Activated naive CD4-positive, alpha-beta T cell treated with anti-CD3 and anti-CD28 coated beads, Interleukin-2, amount 10 ng/mL, durations not matched to agents 7 days and 5 days (primary cell): ENCODE data around the gene IER5.

Experiments
- CTCF ChIA-PET: fragments of 350-600 bp; sonication (Branson Sonifier 250); formaldehyde crosslinking; loops from one replicate; lab custom pipeline; 2021; ENCODE audit warnings: antibody characterized with exemption; lab: Charles Lee
- DNase-seq: peaks from one replicate; pipeline ENCODE4 v3.0.0-alpha.2; 2020
- H3K27ac Mint-ChIP-seq: one replicate; pipeline ENCODE4 v1.8.0; 2021; ENCODE audit warnings: mild to moderate bottlenecking, moderate library complexity, mixed read lengths
- H3K27me3 Mint-ChIP-seq: one replicate; pipeline ENCODE4 v1.8.0; 2021; ENCODE audit warnings: mild to moderate bottlenecking, mixed read lengths
- H3K36me3 Mint-ChIP-seq: one replicate; pipeline ENCODE4 v1.8.0; 2021; ENCODE audit warnings: mixed read lengths
- H3K4me1 Mint-ChIP-seq: one replicate; pipeline ENCODE4 v1.8.0; 2021; ENCODE audit warnings: mixed read lengths
- H3K4me3 Mint-ChIP-seq: one replicate; pipeline ENCODE4 v1.8.0; 2021; ENCODE audit warnings: mild to moderate bottlenecking, moderate library complexity, mixed read lengths
- H3K9me3 Mint-ChIP-seq: one replicate; pipeline ENCODE4 v1.8.0; 2021; ENCODE audit warnings: mixed read lengths

The IER5 gene

GRCh38 chr1:181133441-181133951 lies 45.0 kb downstream of the IER5 start:
- H3K4me3 Mint-ChIP-seq: no peak overlapping the region
- H3K4me1 Mint-ChIP-seq: peaks cover 65% of the 10 kb centered on the region
- no peaks in the 10 kb centered on the region for H3K36me3 Mint-ChIP-seq
- no peak for DNase-seq
- CTCF ChIA-PET: interaction anchor here (0.9 to 1.7 kb wide), 2 partner anchors 9 to 26 kb away, joined by 3 to 11 read pairs; no protein-coding TSS in a partner anchor
- no peak overlapping the region for H3K27ac Mint-ChIP-seq
- no peaks in the 10 kb centered on the region for H3K9me3 Mint-ChIP-seq
- H3K27me3 Mint-ChIP-seq: peaks cover 42% of the 10 kb centered on the region

DNA sequence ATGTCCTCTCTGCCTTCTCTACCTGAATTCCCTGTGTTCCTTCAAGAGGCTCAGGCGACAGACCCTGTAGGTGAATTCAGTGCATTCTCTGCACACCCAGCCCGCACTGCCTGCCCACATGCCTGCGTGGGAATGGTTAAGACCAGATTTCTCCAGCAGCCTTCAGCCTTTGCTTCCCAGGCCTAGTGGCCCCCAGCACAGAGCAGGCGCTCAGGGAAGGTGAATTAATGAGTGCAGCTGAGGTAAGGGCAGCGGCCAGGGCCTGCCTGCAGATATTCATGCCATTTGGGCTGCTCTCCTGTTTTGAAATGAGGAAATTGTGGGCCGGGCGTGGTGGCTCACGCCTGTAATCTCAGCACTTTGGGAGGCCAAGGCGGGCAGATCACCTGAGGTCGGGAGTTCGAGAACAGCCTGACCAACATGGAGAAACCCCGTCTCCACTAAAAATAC lies 45.5 kb downstream of the IER5 start:
- Mint-ChIP-seq H3K4me1 (peaks cover 66% of the 10 kb centered on the region), H3K4me3 (peak overlapping the region; percentile 11), H3K9me3 (no peaks in the 10 kb centered on the region), H3K27me3 (peaks cover 38% of the 10 kb centered on the region), H3K27ac (no peak overlapping the region), H3K36me3 (no peaks in the 10 kb centered on the region)
- CTCF ChIA-PET: interaction anchor here (1.0 kb wide), 2 partner anchors 43 to 46 kb away, joined by 3 read pairs; no protein-coding TSS in a partner anchor
- no peak for DNase-seq

DNA sequence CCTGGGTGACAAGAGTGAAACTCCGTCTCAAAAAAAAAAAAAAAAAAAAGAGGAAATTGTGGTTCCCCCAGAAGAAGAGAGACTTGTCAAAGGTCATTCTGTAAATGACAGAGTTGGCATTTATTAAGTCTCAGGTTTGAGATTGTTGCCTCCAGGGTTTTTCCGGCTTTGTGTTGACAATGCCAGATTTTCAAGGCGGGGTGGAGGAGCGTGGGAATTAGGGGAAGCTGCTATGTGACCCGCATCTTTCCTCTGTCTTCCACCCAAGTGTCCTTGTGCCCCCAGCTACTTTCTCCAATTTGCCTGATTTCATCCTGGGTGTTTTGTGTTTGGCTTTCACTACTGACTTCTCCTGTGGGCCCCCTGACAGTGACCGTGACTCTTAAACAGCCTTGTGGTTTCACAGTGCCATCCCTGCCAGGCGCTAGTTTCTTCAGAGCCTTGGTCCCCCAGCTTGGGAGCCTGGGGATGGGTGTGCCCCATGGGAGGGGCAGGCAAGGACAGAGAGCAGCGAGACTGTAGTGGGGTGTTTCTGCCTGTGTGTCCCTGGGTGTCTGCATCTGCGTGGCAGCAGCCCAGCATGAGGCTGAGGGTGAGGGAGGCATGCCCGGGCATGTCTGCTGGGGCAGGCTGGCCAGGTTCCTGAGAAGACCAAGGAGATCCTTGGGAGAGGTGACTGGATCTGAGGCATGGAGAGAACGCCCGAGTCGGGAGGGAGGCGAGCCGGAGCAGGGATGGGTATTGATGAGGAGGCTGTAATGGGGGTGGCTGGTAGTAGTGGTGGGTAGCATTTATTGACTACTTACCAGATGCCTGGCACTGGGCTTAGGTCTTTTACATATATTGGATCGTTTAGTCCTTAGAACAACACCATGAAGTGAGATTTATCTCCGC lies 46.3 kb downstream of the IER5 start:
- Mint-ChIP-seq H3K27ac (peak overlapping the region; percentile 89), H3K4me3 (peak overlapping the region; percentile 42), H3K9me3 (no peaks in the 10 kb centered on the region), H3K4me1 (peaks cover 67% of the 10 kb centered on the region), H3K27me3 (peaks cover 34% of the 10 kb centered on the region), H3K36me3 (no peaks in the 10 kb centered on the region)
- CTCF ChIA-PET: interaction anchor here (1.0 to 2.5 kb wide), 5 partner anchors 16 to 47 kb away, joined by 3 to 20 read pairs (median 3); no protein-coding TSS in a partner anchor
- DNase-seq: peak; percentile 41

GRCh38 chr1:181135437-181135731 lies 46.9 kb downstream of the IER5 start:
- Mint-ChIP-seq H3K4me1 (peaks cover 69% of the 10 kb centered on the region), H3K27ac (peak overlapping the region; percentile 89), H3K27me3 (peaks cover 30% of the 10 kb centered on the region), H3K4me3 (peak overlapping the region; percentile 42), H3K36me3 (no peaks in the 10 kb centered on the region), H3K9me3 (no peaks in the 10 kb centered on the region)
- CTCF ChIA-PET: interaction anchor here (0.7 to 2.5 kb wide), 12 partner anchors 9 to 91 kb away, joined by 3 to 20 read pairs (median 4); no protein-coding TSS in a partner anchor
- peak; percentile 34 for DNase-seq

GRCh38 chr1:181135815-181136737 lies 47.6 kb downstream of the IER5 start:
- DNase-seq: no peak
- Mint-ChIP-seq H3K4me1 (peaks cover 76% of the 10 kb centered on the region), H3K27me3 (peaks cover 23% of the 10 kb centered on the region), H3K27ac (peak overlapping the region; percentile 89), H3K36me3 (no peaks in the 10 kb centered on the region), H3K9me3 (no peaks in the 10 kb centered on the region), H3K4me3 (no peak overlapping the region)
- CTCF ChIA-PET: interaction anchor here (0.7 to 2.5 kb wide), 13 partner anchors 8 to 92 kb away, joined by 3 to 20 read pairs (median 4); no protein-coding TSS in a partner anchor

DNA sequence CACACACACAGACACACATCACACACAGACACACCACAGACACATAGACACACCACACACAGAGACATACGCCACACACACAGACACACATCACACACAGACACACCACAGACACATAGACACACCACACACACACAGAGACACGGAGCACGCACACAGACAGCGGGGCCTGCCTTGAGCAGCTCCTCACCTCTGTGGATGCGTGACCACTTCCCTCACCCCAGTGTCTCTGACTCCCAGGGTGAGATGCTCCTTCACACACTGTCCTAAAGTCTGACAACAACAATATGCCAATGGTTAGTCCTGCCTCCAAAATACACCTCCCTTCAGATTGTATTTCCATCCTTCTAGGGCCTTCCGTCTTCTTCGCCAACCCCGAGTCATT lies 48.2 kb downstream of the IER5 start:
- H3K9me3 Mint-ChIP-seq: no peaks in the 10 kb centered on the region
- H3K4me1 Mint-ChIP-seq: peaks cover 82% of the 10 kb centered on the region
- no peak overlapping the region for H3K27ac Mint-ChIP-seq
- H3K4me3 Mint-ChIP-seq: no peak overlapping the region
- DNase-seq: no peak
- CTCF ChIA-PET: interaction anchor here (1.2 to 2.5 kb wide), 7 partner anchors 8 to 53 kb away, joined by 3 to 20 read pairs (median 5); no protein-coding TSS in a partner anchor
- peaks cover 20% of the 10 kb centered on the region for H3K27me3 Mint-ChIP-seq
- H3K36me3 Mint-ChIP-seq: no peaks in the 10 kb centered on the region

DNA sequence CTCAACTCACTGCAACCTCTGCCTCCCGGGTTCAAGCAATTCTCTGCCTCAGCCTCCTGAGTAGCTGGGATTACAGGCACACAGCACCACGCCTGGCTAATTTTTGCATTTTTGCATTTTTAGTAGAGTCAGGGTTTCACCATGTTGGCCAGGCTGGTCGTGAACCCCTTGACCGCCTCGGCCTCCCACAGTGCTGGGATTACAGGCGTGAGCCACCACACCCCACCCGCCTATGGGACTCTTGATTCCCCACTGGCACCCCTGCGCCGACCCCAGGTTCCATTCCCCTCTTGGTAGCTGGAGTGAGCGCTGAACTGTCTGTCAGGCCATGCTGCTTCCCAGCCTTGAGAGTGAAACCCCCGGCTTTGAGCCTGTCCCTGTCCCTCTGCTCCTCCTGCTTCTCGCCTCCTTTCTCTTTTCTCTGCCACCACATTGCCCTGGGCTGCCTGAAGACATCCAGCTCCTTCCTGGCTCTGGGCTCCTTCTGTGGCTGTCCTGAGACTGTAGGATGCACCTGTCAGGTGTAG lies 48.8 kb downstream of the IER5 start:
- H3K4me3 Mint-ChIP-seq: no peak overlapping the region
- no peak for DNase-seq
- peaks cover 88% of the 10 kb centered on the region for H3K4me1 Mint-ChIP-seq
- no peak overlapping the region for H3K27ac Mint-ChIP-seq
- H3K27me3 Mint-ChIP-seq: peaks cover 16% of the 10 kb centered on the region
- H3K9me3 Mint-ChIP-seq: no peaks in the 10 kb centered on the region
- CTCF ChIA-PET: interaction anchor here (0.6 to 2.5 kb wide), 2 partner anchors 33 to 53 kb away, joined by 3 to 20 read pairs; no protein-coding TSS in a partner anchor
- no peaks in the 10 kb centered on the region for H3K36me3 Mint-ChIP-seq

GRCh38 chr1:181139631-181140061 lies 51.1 kb downstream of the IER5 start:
- Mint-ChIP-seq H3K4me1 (peaks cover 81% of the 10 kb centered on the region), H3K36me3 (no peaks in the 10 kb centered on the region), H3K9me3 (no peaks in the 10 kb centered on the region), H3K4me3 (no peak overlapping the region), H3K27me3 (peaks cover 20% of the 10 kb centered on the region), H3K27ac (no peak overlapping the region)
- DNase-seq: no peak
- CTCF ChIA-PET: interaction anchor here (0.9 to 7.8 kb wide), 9 partner anchors 26 to 122 kb away, joined by 3 to 169 read pairs (median 37); partner anchors contain the start of genes IER5 and MR1

- H3K9me3 Mint-ChIP-seq: no peaks in the 10 kb centered on the region
- peaks cover 22% of the 10 kb centered on the region for H3K27me3 Mint-ChIP-seq
- peaks cover 73% of the 10 kb centered on the region for H3K4me1 Mint-ChIP-seq
- no peak overlapping the region for H3K4me3 Mint-ChIP-seq
- DNase-seq: no peak
- no peak overlapping the region for H3K27ac Mint-ChIP-seq
- H3K36me3 Mint-ChIP-seq: no peaks in the 10 kb centered on the region
- CTCF ChIA-PET: interaction anchor here (0.7 to 7.8 kb wide), 16 partner anchors 12 to 640 kb away, joined by 3 to 169 read pairs (median 25); partner anchors contain the start of genes IER5 and MR1
Observed at GRCh38 chr1:181140398-181140797, 51.9 kb downstream of the IER5 start.

- Mint-ChIP-seq H3K27ac (no peak overlapping the region), H3K4me3 (no peak overlapping the region), H3K9me3 (no peaks in the 10 kb centered on the region), H3K4me1 (peaks cover 68% of the 10 kb centered on the region), H3K27me3 (peaks cover 26% of the 10 kb centered on the region), H3K36me3 (no peaks in the 10 kb centered on the region)
- no peak for DNase-seq
- CTCF ChIA-PET: interaction anchor here (0.7 to 7.8 kb wide), 26 partner anchors 8 to 640 kb away, joined by 3 to 169 read pairs (median 11); partner anchors contain the start of genes IER5 and MR1
Observed at GRCh38 chr1:181140891-181141290, 52.4 kb downstream of the IER5 start.

- DNase-seq: peak; percentile 65
- Mint-ChIP-seq H3K4me3 (no peak overlapping the region), H3K9me3 (peaks cover 4% of the 10 kb centered on the region)
Observed at GRCh38 chr1:181141431-181141910, 53.0 kb downstream of the IER5 start.

More at GRCh38 chr1:181141431-181141910, 53.0 kb downstream of the IER5 start:
- Mint-ChIP-seq H3K27ac (peak overlapping the region; percentile 55), H3K4me1 (peaks cover 64% of the 10 kb centered on the region), H3K36me3 (peaks cover under 1% of the 10 kb centered on the region), H3K27me3 (peaks cover 31% of the 10 kb centered on the region)
- CTCF ChIA-PET: interaction anchor here (0.6 to 7.8 kb wide), 36 partner anchors 9 to 641 kb away, joined by 3 to 169 read pairs (median 7); partner anchors contain the start of genes IER5 and MR1
